K562 (cell line): ENCODE measurements around the gene CAPN2. TPM values are rescaled to one million over a fixed set of nuclear protein-coding genes. Genes with fewer than 3 reads are reported as not detected.
A peak's percentile ranks its signal among the peaks of the same experiment; 100 is the strongest.

ENCODE experiments used
- HCFC1 ChIP-seq: IDR thresholded peaks from 2 replicates; pipeline ENCODE4 v1.6.1; 2012; ENCODE audit warnings: low read depth, low read length, improper control_type of control experiment
- NR2C2 ChIP-seq, 2 experiments: fragments of 200-800 bp in 1 of 2; sonication (Bioruptor generic) in 1 of 2; sonication (generic) in 1 of 2; formaldehyde crosslinking in 1 of 2; IDR thresholded peaks; 2 replicates each; pipeline versions ENCODE4 v1.6.1 to v1.8.0; 2016 to 2022; ENCODE audit warnings: mild to moderate bottlenecking in 1 of 2, missing compliant biosample characterization in 1 of 2, missing genetic modification characterization in 1 of 2, missing genetic modification reagents in 1 of 2
- PHB ChIP-seq: fragments of 250-450 bp; sonication (Bioruptor Pico); IDR thresholded peaks from 2 replicates; pipeline ENCODE4 v1.5.0; 2021
- POLR2H ChIP-seq: IDR thresholded peaks from 2 replicates; pipeline ENCODE4 v1.6.1; 2016; ENCODE audit warnings: missing genetic modification characterization, low read depth, mild to moderate bottlenecking, control low read depth, missing compliant biosample characterization, moderate library complexity
- SNRNP70 ChIP-seq: fragments of 200-400 bp; formaldehyde crosslinking; optimal IDR thresholded peaks from 2 replicates; pipeline ENCODE3; 2017; ENCODE audit warnings: low read depth, low read length
- TCF3 ChIP-seq: sonication (generic); formaldehyde crosslinking; IDR thresholded peaks from 2 replicates; pipeline ENCODE4 v1.4.0; 2020; ENCODE audit warnings: mild to moderate bottlenecking, missing genetic modification reagents
- TRIM24 ChIP-seq, 2 experiments: fragments of 450-650 bp; IDR thresholded peaks; 2 replicates each; pipeline ENCODE4 v1.6.1; 2016
- YY1 ChIP-seq, 3 experiments: IDR thresholded peaks; 2 replicates each; pipeline ENCODE4 v1.6.1; 2011; ENCODE audit warnings: low read length in 2 of 3, mild to moderate bottlenecking in 2 of 3, moderate library complexity in 2 of 3, borderline replicate concordance in 1 of 3, control low read depth in 1 of 3, low read depth in 1 of 3; ENCODE audit not compliant: insufficient read depth in 3 of 3, insufficient replicate concordance in 2 of 3, control insufficient read depth in 1 of 3, insufficient read length in 1 of 3; ENCODE audit errors: extremely low read depth in 1 of 3
- ZNF3 ChIP-seq: fragments of 250-450 bp; sonication (Bioruptor Pico); IDR thresholded peaks from 2 replicates; pipeline ENCODE4 v1.5.0; 2021; ENCODE audit warnings: mild to moderate bottlenecking, moderate library complexity
- polyA plus RNA-seq, 8 experiments: library from polyadenylated mRNA; depleted of rRNA in 4 of 8; stranded (reverse) in 5 of 8; unstranded in 3 of 8; fragments of >200 nt; fragmentation: Nextera tagmentation in 2 of 8; fragmentation: Illumina TruSeq in 1 of 8; extraction: Ambion mirVana in 2 of 8; extraction: Trizol in 1 of 8; gene quantifications; 2 replicates each; pipeline versions ENCODE4 v1.2.1 to v1.2.3, GENCODE V29; 2011 to 2014; ENCODE audit warnings: inconsistent platforms in 1 of 8, missing spikeins in 1 of 8
- total RNA-seq, 7 experiments: library from RNA; depleted of rRNA in 6 of 7; stranded (reverse); fragments of >200 nt in 6 of 7; fragmentation: Illumina TruSeq in 2 of 7; extraction: Trizol in 2 of 7; gene quantifications; 2 replicates each; pipeline versions ENCODE4 v1.2.1 to v1.2.3, GENCODE V29; 2011 to 2021; ENCODE audit warnings: low replicate concordance in 1 of 7
- TF ChIP-seq, protein P1 (sequence below): fragments of 450-650 bp; formaldehyde crosslinking; IDR thresholded peaks from 2 replicates; pipeline ENCODE4 v1.4.0; 2020; ENCODE audit warnings: mild to moderate bottlenecking
- TF ChIP-seq, protein P2 (sequence below): fragments of 450-650 bp; formaldehyde crosslinking; IDR thresholded peaks from 2 replicates; pipeline ENCODE4 v1.4.0; 2020; ENCODE audit warnings: mild to moderate bottlenecking, moderate library complexity
- TF ChIP-seq, protein P3 (sequence below): sonication (generic); formaldehyde crosslinking; IDR thresholded peaks from 2 replicates; pipeline ENCODE4 v1.8.0; 2022; ENCODE audit warnings: mild to moderate bottlenecking, missing genetic modification reagents
- TF ChIP-seq, protein P4 (sequence below), 3 experiments: fragments of 200-800 bp in 1 of 3; fragments of 250-450 bp in 1 of 3; fragments of 450-650 bp in 1 of 3; sonication (Bioruptor Pico) in 1 of 3; sonication (Bioruptor generic) in 1 of 3; formaldehyde crosslinking in 1 of 3; IDR thresholded peaks; 2 replicates each; pipeline versions ENCODE4 v1.6.1 to v1.8.0; 2016 to 2022; ENCODE audit warnings: mild to moderate bottlenecking in 2 of 3, missing genetic modification characterization in 2 of 3, missing compliant biosample characterization in 1 of 3, moderate library complexity in 1 of 3

Gene CAPN2
- total and polyA plus RNA-seq, 9 of the 15 experiments (the other 6 are each of a cell fraction or from before 2014, with no cell fraction given): 24.6 to 157 (median 101) TPM

- TF ChIP-seq POLR2H (tag): peak; percentile 73
- TF ChIP-seq PHB (CRISPR knock-in tag): no peak
- TF ChIP-seq, protein P1, sequence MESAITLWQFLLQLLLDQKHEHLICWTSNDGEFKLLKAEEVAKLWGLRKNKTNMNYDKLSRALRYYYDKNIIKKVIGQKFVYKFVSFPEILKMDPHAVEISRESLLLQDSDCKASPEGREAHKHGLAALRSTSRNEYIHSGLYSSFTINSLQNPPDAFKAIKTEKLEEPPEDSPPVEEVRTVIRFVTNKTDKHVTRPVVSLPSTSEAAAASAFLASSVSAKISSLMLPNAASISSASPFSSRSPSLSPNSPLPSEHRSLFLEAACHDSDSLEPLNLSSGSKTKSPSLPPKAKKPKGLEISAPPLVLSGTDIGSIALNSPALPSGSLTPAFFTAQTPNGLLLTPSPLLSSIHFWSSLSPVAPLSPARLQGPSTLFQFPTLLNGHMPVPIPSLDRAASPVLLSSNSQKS: no peak
- TF ChIP-seq NR2C2 (CRISPR knock-in tag; IDR thresholded peaks at IDR 0.05): no peak
- peak; percentile 85 for TF ChIP-seq NR2C2 (tag; IDR thresholded peaks at IDR 0.05)
- TF ChIP-seq HCFC1: no peak
- TF ChIP-seq, protein P2, sequence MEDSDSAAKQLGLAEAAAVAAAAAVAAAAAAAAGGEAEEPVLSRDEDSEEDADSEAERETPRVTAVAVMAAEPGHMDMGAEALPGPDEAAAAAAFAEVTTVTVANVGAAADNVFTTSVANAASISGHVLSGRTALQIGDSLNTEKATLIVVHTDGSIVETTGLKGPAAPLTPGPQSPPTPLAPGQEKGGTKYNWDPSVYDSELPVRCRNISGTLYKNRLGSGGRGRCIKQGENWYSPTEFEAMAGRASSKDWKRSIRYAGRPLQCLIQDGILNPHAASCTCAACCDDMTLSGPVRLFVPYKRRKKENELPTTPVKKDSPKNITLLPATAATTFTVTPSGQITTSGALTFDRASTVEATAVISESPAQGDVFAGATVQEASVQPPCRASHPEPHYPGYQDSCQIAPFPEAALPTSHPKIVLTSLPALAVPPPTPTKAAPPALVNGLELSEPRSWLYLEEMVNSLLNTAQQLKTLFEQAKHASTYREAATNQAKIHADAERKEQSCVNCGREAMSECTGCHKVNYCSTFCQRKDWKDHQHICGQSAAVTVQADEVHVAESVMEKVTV (CRISPR knock-in tag): no peak; the same call in 1 of the 2 replicates
- no peak for TF ChIP-seq ZNF3
- peak; percentile 35 to 90 (median 38) for TF ChIP-seq YY1 (IDR thresholded peaks at IDR 0.05; ENCODE audit: borderline replicate concordance in 1 of 3, control insufficient read depth in 1 of 3, extremely low read depth in 1 of 3, insufficient read depth in 3 of 3, insufficient read length in 1 of 3, insufficient replicate concordance in 2 of 3, low read depth in 1 of 3, low read length in 2 of 3)
- TF ChIP-seq, protein P3, sequence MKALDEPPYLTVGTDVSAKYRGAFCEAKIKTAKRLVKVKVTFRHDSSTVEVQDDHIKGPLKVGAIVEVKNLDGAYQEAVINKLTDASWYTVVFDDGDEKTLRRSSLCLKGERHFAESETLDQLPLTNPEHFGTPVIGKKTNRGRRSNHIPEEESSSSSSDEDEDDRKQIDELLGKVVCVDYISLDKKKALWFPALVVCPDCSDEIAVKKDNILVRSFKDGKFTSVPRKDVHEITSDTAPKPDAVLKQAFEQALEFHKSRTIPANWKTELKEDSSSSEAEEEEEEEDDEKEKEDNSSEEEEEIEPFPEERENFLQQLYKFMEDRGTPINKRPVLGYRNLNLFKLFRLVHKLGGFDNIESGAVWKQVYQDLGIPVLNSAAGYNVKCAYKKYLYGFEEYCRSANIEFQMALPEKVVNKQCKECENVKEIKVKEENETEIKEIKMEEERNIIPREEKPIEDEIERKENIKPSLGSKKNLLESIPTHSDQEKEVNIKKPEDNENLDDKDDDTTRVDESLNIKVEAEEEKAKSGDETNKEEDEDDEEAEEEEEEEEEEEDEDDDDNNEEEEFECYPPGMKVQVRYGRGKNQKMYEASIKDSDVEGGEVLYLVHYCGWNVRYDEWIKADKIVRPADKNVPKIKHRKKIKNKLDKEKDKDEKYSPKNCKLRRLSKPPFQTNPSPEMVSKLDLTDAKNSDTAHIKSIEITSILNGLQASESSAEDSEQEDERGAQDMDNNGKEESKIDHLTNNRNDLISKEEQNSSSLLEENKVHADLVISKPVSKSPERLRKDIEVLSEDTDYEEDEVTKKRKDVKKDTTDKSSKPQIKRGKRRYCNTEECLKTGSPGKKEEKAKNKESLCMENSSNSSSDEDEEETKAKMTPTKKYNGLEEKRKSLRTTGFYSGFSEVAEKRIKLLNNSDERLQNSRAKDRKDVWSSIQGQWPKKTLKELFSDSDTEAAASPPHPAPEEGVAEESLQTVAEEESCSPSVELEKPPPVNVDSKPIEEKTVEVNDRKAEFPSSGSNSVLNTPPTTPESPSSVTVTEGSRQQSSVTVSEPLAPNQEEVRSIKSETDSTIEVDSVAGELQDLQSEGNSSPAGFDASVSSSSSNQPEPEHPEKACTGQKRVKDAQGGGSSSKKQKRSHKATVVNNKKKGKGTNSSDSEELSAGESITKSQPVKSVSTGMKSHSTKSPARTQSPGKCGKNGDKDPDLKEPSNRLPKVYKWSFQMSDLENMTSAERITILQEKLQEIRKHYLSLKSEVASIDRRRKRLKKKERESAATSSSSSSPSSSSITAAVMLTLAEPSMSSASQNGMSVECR: no peak
- TF ChIP-seq SNRNP70: no peak
- peak; percentile 98 for TF ChIP-seq TCF3
- TF ChIP-seq, protein P4, sequence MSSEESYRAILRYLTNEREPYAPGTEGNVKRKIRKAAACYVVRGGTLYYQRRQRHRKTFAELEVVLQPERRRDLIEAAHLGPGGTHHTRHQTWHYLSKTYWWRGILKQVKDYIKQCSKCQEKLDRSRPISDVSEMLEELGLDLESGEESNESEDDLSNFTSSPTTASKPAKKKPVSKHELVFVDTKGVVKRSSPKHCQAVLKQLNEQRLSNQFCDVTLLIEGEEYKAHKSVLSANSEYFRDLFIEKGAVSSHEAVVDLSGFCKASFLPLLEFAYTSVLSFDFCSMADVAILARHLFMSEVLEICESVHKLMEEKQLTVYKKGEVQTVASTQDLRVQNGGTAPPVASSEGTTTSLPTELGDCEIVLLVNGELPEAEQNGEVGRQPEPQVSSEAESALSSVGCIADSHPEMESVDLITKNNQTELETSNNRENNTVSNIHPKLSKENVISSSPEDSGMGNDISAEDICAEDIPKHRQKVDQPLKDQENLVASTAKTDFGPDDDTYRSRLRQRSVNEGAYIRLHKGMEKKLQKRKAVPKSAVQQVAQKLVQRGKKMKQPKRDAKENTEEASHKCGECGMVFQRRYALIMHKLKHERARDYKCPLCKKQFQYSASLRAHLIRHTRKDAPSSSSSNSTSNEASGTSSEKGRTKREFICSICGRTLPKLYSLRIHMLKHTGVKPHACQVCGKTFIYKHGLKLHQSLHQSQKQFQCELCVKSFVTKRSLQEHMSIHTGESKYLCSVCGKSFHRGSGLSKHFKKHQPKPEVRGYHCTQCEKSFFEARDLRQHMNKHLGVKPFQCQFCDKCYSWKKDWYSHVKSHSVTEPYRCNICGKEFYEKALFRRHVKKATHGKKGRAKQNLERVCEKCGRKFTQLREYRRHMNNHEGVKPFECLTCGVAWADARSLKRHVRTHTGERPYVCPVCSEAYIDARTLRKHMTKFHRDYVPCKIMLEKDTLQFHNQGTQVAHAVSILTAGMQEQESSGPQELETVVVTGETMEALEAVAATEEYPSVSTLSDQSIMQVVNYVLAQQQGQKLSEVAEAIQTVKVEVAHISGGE (CRISPR knock-in tag; IDR thresholded peaks at IDR 0.05): peak in 1 of 3 experiments; percentile 80; a peak in 1 of 6 replicates
- TF ChIP-seq TRIM24 (IDR thresholded peaks at IDR 0.05): peak; percentile 96
Measured at GRCh38 chr1:223788746-223789415, 76.5 kb downstream of the CAPN2 start (continued).
